Measurements from ENCODE around the gene TNPO3. TPM values are rescaled to one million over a fixed set of nuclear protein-coding genes. Genes with fewer than 3 reads are reported as not detected.

TNPO3 gene
- total RNA-seq, 1 experiment from 2014 or later, result 58.5 TPM

- ChIA-PET RAD21 (ENCODE audit: low non-redundant PET in 1 of 2, low total read pairs in 2 of 2, uncharacterized antibody in 2 of 2, unreplicated experiment in 2 of 2) (no interaction called here), CTCF (no interaction called here), POLR2A (no interaction called here)
- intact Hi-C loops (cut with micrococcal nuclease), result no loop called here
- Histone ChIP-seq H2AFZ (ENCODE audit: low read depth, low read length, poor library complexity, severe bottlenecking) (no peak overlapping the region), H3K9ac (ENCODE audit: low read length) (no peak overlapping the region), H3K4me3 (replicated peaks in 1 of 2; ENCODE audit: low read depth in 1 of 2, low read length in 2 of 2) (no peak overlapping the region), H3K79me2 (ENCODE audit: insufficient read depth, low read length) (peaks cover 89% of the 10 kb centered on the region), H3K4me1 (ENCODE audit: control insufficient read depth in 1 of 2, insufficient read depth in 2 of 2, low read length in 2 of 2) (no peaks in the 10 kb centered on the region), H3K27ac (ENCODE audit: low read depth, low read length) (no peak overlapping the region), H3K27me3 (ENCODE audit: insufficient read depth, low read length) (no peaks in the 10 kb centered on the region), H3K9me3 (ENCODE audit: control insufficient read depth in 1 of 2, insufficient read depth in 1 of 2, low read depth in 1 of 2, low read length in 2 of 2) (no peaks in the 10 kb centered on the region), H4K20me1 (ENCODE audit: insufficient read depth) (peaks cover 11% of the 10 kb centered on the region; the same call in 1 of the 2 replicates), H3K36me3 (ENCODE audit: control insufficient read depth in 1 of 2, insufficient read depth in 2 of 2, low read length in 2 of 2) (no peaks in the 10 kb centered on the region), H3K9me2 (ENCODE audit: insufficient read depth) (no peaks in the 10 kb centered on the region), H3K4me2 (ENCODE audit: low read length) (no peak overlapping the region)
- DNase-seq (ENCODE audit: low read depth, low spot score), result no peak
- ATAC-seq, result no peak
- no TSS peak for BruUV-seq (replicated peaks)
- no peak for TF ChIP-seq JUND (IDR thresholded peaks at IDR 0.05)
- TF ChIP-seq POLR2A (IDR thresholded peaks at IDR 0.05; ENCODE audit: borderline replicate concordance, extremely low read depth, insufficient read depth, insufficient read length), result no peak
- no peak for TF ChIP-seq EZH2 (IDR thresholded peaks at IDR 0.05)
- no peak for TF ChIP-seq TCF7L2 (IDR thresholded peaks at IDR 0.05; ENCODE audit: borderline replicate concordance, extremely low read depth, insufficient read depth, insufficient read length)
- no peak for TF ChIP-seq EGR1 (IDR thresholded peaks at IDR 0.05; ENCODE audit: low read depth)
- TF ChIP-seq CEBPB (IDR thresholded peaks at IDR 0.05; ENCODE audit: low read depth), result no peak
- TF ChIP-seq ZNF274 (IDR thresholded peaks at IDR 0.05; ENCODE audit: low read depth, low read length), result no peak
- TF ChIP-seq POLR2AphosphoS5 (IDR thresholded peaks at IDR 0.05; ENCODE audit: low read depth, low read length), result no peak
- TF ChIP-seq REST (IDR thresholded peaks at IDR 0.05; ENCODE audit: low read depth), result no peak
- TF ChIP-seq EZH2phosphoT487 (IDR thresholded peaks at IDR 0.05; ENCODE audit: borderline replicate concordance), result no peak
- no peak for TF ChIP-seq MAX (IDR thresholded peaks at IDR 0.05)
- TF ChIP-seq ATF3 (IDR thresholded peaks at IDR 0.05), result no peak
- TF ChIP-seq CTCF (IDR thresholded peaks at IDR 0.05 in 2 of 3, conservative IDR thresholded peaks at IDR 0.05 in 1 of 3; ENCODE audit: borderline replicate concordance in 1 of 3, insufficient read depth in 1 of 3, low read depth in 2 of 3, low read length in 2 of 3), result no peak
- no peak for TF ChIP-seq CBX3 (IDR thresholded peaks at IDR 0.05; ENCODE audit: low read depth)
Observed at GRCh38 chr7:129030440-129030839, 24.5 kb downstream of the TNPO3 start.
